WTC11 (cell line): ENCODE results near the gene PLD1. TPM values are rescaled to one million over a fixed set of nuclear protein-coding genes. Genes with fewer than 3 reads are reported as not detected.

Source experiments
- ATAC-seq: fragments of 200-7000 bp; cut with Tn5 transposase; 2 replicates; pipeline ENCODE4 v1.10.0; 2021; ENCODE audit warnings: mild to moderate bottlenecking, moderate library complexity
- CTCF ChIA-PET: fragments of 300-600 bp; sonication (Branson Sonifier 250); formaldehyde crosslinking; loops from one replicate; lab custom pipeline; 2021; ENCODE audit warnings: antibody characterized with exemption; lab: Charles Lee
- POLR2A ChIA-PET: fragments of 350-600 bp; sonication (Branson Sonifier 250); formaldehyde crosslinking; loops from one replicate; lab custom pipeline; 2021; ENCODE audit warnings: antibody characterized with exemption; lab: Charles Lee
- DNase-seq: peaks from one replicate; pipeline ENCODE4 v3.0.0; 2021; ENCODE audit warnings: low spot score
- H3K27ac Mint-ChIP-seq: 2 replicates; pipeline ENCODE4 v1.8.0; 2021; ENCODE audit warnings: mixed read lengths
- H3K27me3 Mint-ChIP-seq: 2 replicates; pipeline ENCODE4 v1.8.0; 2021; ENCODE audit warnings: low read depth, mild to moderate bottlenecking, moderate library complexity, mixed read lengths
- H3K36me3 Mint-ChIP-seq: 2 replicates; pipeline ENCODE4 v1.8.0; 2021; ENCODE audit warnings: mixed read lengths
- H3K4me1 Mint-ChIP-seq: 2 replicates; pipeline ENCODE4 v1.8.0; 2022; ENCODE audit warnings: mixed read lengths
- H3K4me3 Mint-ChIP-seq: 2 replicates; pipeline ENCODE4 v1.8.0; 2021; ENCODE audit warnings: mild to moderate bottlenecking, moderate library complexity, mixed read lengths
- H3K9me3 Mint-ChIP-seq: 2 replicates; pipeline ENCODE4 v1.8.0; 2021; ENCODE audit warnings: mixed read lengths
- ATF1 ChIP-seq: sonication (generic); formaldehyde crosslinking; IDR thresholded peaks from 2 replicates; pipeline ENCODE4 v1.8.1; 2023; ENCODE audit warnings: mild to moderate bottlenecking, moderate library complexity, missing genetic modification reagents
- FOXK1 ChIP-seq: sonication (generic); formaldehyde crosslinking; IDR thresholded peaks from 2 replicates; pipeline ENCODE4 v1.8.0; 2022; ENCODE audit warnings: mild to moderate bottlenecking, moderate library complexity, missing genetic modification reagents
- KAT7 ChIP-seq: sonication (generic); formaldehyde crosslinking; IDR thresholded peaks from 2 replicates; pipeline ENCODE4 v1.8.1; 2023; ENCODE audit warnings: missing genetic modification reagents, mild to moderate bottlenecking, borderline replicate concordance
- MYBL2 ChIP-seq: sonication (generic); formaldehyde crosslinking; IDR thresholded peaks from 2 replicates; pipeline ENCODE4 v1.8.1; 2023; ENCODE audit warnings: mild to moderate bottlenecking, moderate library complexity, missing genetic modification reagents
- SMAD4 ChIP-seq: sonication (generic); formaldehyde crosslinking; IDR thresholded peaks from 2 replicates; pipeline ENCODE4 v1.8.0; 2022; ENCODE audit warnings: mild to moderate bottlenecking, missing genetic modification reagents
- SP1 ChIP-seq: sonication (generic); formaldehyde crosslinking; conservative IDR thresholded peaks from 2 replicates; pipeline ENCODE4 v1.8.1; 2022; ENCODE audit warnings: missing genetic modification reagents
- TCF7 ChIP-seq: sonication (generic); formaldehyde crosslinking; IDR thresholded peaks from 2 replicates; pipeline ENCODE4 v1.8.0; 2022; ENCODE audit warnings: mild to moderate bottlenecking, low read depth, missing genetic modification reagents, moderate library complexity
- ZNF396 ChIP-seq: fragments of 250-450 bp; sonication (Bioruptor Pico); IDR thresholded peaks from 2 replicates; pipeline ENCODE4 v1.8.0; 2021; ENCODE audit warnings: mild to moderate bottlenecking, moderate library complexity, borderline replicate concordance
- total RNA-seq: library from RNA; stranded (reverse); gene quantifications from 3 replicates; pipeline ENCODE4 v1.2.3, GENCODE V29; 2021
- TF ChIP-seq, protein P1 (sequence below): sonication (generic); formaldehyde crosslinking; IDR thresholded peaks from 2 replicates; pipeline ENCODE4 v1.8.1; 2022; ENCODE audit warnings: low read depth, missing genetic modification reagents, borderline replicate concordance
- TF ChIP-seq, protein P2 (sequence below): sonication (generic); formaldehyde crosslinking; IDR thresholded peaks from 2 replicates; pipeline ENCODE4 v1.8.1; 2023; ENCODE audit warnings: mild to moderate bottlenecking, missing genetic modification reagents, moderate library complexity
- TF ChIP-seq, protein P3 (sequence below): sonication (generic); formaldehyde crosslinking; IDR thresholded peaks from 2 replicates; pipeline ENCODE4 v1.8.0; 2023; ENCODE audit warnings: mild to moderate bottlenecking, missing genetic modification reagents
- TF ChIP-seq, protein P4 (sequence below): fragments of 250-450 bp; sonication (Bioruptor Pico); IDR thresholded peaks from 2 replicates; pipeline ENCODE4 v1.9.0; 2021; ENCODE audit warnings: mild to moderate bottlenecking, borderline replicate concordance
- TF ChIP-seq, protein P5 (sequence below): sonication (generic); formaldehyde crosslinking; IDR thresholded peaks from 2 replicates; pipeline ENCODE4 v1.8.1; 2022; ENCODE audit warnings: missing genetic modification reagents, borderline replicate concordance
- TF ChIP-seq, protein P6 (sequence below): fragments of 250-450 bp; sonication (Bioruptor Pico); IDR thresholded peaks from 2 replicates; pipeline ENCODE4 v1.9.0; 2021; ENCODE audit warnings: mild to moderate bottlenecking
- TF ChIP-seq, protein P7 (sequence below): sonication (generic); formaldehyde crosslinking; IDR thresholded peaks from 2 replicates; pipeline ENCODE4 v1.8.1; 2023; ENCODE audit warnings: mild to moderate bottlenecking, missing genetic modification reagents, borderline replicate concordance
- TF ChIP-seq, protein P8 (sequence below): sonication (generic); formaldehyde crosslinking; IDR thresholded peaks from 2 replicates; pipeline ENCODE4 v1.8.0; 2022; ENCODE audit warnings: mild to moderate bottlenecking, missing genetic modification reagents

Gene PLD1
- total RNA-seq, 1 experiment from 2014 or later, result 4.0 TPM

DNA sequence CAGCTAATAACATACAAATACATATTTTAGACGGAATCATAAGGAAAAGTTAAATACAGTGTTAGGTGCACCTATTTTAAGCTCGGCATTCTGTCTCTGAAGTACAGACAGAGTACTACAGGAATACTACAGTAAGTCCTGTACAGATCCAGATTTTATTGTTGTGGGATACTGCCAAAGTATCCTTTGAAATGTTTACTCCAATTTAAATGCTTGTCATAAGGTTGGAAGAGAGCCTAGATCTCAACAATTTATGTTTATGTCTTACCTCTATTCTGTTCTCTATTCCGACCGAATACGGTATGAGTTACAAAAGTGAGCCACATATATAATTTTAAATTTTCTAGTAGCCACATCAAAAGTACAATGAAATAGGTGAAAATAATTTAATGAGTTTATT is 25.3 kb downstream of the PLD1 start:
- ChIA-PET CTCF (interaction anchor here (2.1 kb wide), 1 partner anchor 13 kb away, joined by 10 read pairs; no protein-coding TSS in a partner anchor), POLR2A (no interaction called here)
- Mint-ChIP-seq H3K27ac (no peak overlapping the region), H3K9me3 (no peaks in the 10 kb centered on the region), H3K27me3 (no peaks in the 10 kb centered on the region), H3K4me3 (no peak overlapping the region), H3K4me1 (no peaks in the 10 kb centered on the region; the same call in 1 of the 2 replicates), H3K36me3 (no peaks in the 10 kb centered on the region)
- DNase-seq (no peak), ATAC-seq (no peak)
- TF ChIP-seq FOXK1 (CRISPR knock-in tag) (no peak), SP1 (CRISPR knock-in tag) (no peak), ZNF396 (CRISPR knock-in tag) (no peak), ATF1 (no peak), TCF7 (CRISPR knock-in tag) (no peak)
- TF ChIP-seq, protein P1, sequence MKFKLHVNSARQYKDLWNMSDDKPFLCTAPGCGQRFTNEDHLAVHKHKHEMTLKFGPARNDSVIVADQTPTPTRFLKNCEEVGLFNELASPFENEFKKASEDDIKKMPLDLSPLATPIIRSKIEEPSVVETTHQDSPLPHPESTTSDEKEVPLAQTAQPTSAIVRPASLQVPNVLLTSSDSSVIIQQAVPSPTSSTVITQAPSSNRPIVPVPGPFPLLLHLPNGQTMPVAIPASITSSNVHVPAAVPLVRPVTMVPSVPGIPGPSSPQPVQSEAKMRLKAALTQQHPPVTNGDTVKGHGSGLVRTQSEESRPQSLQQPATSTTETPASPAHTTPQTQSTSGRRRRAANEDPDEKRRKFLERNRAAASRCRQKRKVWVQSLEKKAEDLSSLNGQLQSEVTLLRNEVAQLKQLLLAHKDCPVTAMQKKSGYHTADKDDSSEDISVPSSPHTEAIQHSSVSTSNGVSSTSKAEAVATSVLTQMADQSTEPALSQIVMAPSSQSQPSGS (CRISPR knock-in tag), result no peak
- TF ChIP-seq, protein P2, sequence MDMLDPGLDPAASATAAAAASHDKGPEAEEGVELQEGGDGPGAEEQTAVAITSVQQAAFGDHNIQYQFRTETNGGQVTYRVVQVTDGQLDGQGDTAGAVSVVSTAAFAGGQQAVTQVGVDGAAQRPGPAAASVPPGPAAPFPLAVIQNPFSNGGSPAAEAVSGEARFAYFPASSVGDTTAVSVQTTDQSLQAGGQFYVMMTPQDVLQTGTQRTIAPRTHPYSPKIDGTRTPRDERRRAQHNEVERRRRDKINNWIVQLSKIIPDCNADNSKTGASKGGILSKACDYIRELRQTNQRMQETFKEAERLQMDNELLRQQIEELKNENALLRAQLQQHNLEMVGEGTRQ (CRISPR knock-in tag), result no peak
- TF ChIP-seq, protein P3, sequence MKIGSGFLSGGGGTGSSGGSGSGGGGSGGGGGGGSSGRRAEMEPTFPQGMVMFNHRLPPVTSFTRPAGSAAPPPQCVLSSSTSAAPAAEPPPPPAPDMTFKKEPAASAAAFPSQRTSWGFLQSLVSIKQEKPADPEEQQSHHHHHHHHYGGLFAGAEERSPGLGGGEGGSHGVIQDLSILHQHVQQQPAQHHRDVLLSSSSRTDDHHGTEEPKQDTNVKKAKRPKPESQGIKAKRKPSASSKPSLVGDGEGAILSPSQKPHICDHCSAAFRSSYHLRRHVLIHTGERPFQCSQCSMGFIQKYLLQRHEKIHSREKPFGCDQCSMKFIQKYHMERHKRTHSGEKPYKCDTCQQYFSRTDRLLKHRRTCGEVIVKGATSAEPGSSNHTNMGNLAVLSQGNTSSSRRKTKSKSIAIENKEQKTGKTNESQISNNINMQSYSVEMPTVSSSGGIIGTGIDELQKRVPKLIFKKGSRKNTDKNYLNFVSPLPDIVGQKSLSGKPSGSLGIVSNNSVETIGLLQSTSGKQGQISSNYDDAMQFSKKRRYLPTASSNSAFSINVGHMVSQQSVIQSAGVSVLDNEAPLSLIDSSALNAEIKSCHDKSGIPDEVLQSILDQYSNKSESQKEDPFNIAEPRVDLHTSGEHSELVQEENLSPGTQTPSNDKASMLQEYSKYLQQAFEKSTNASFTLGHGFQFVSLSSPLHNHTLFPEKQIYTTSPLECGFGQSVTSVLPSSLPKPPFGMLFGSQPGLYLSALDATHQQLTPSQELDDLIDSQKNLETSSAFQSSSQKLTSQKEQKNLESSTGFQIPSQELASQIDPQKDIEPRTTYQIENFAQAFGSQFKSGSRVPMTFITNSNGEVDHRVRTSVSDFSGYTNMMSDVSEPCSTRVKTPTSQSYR, result no peak
- TF ChIP-seq, protein P4, sequence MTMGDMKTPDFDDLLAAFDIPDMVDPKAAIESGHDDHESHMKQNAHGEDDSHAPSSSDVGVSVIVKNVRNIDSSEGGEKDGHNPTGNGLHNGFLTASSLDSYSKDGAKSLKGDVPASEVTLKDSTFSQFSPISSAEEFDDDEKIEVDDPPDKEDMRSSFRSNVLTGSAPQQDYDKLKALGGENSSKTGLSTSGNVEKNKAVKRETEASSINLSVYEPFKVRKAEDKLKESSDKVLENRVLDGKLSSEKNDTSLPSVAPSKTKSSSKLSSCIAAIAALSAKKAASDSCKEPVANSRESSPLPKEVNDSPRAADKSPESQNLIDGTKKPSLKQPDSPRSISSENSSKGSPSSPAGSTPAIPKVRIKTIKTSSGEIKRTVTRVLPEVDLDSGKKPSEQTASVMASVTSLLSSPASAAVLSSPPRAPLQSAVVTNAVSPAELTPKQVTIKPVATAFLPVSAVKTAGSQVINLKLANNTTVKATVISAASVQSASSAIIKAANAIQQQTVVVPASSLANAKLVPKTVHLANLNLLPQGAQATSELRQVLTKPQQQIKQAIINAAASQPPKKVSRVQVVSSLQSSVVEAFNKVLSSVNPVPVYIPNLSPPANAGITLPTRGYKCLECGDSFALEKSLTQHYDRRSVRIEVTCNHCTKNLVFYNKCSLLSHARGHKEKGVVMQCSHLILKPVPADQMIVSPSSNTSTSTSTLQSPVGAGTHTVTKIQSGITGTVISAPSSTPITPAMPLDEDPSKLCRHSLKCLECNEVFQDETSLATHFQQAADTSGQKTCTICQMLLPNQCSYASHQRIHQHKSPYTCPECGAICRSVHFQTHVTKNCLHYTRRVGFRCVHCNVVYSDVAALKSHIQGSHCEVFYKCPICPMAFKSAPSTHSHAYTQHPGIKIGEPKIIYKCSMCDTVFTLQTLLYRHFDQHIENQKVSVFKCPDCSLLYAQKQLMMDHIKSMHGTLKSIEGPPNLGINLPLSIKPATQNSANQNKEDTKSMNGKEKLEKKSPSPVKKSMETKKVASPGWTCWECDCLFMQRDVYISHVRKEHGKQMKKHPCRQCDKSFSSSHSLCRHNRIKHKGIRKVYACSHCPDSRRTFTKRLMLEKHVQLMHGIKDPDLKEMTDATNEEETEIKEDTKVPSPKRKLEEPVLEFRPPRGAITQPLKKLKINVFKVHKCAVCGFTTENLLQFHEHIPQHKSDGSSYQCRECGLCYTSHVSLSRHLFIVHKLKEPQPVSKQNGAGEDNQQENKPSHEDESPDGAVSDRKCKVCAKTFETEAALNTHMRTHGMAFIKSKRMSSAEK (CRISPR knock-in tag), result no peak
- TF ChIP-seq, protein P5, sequence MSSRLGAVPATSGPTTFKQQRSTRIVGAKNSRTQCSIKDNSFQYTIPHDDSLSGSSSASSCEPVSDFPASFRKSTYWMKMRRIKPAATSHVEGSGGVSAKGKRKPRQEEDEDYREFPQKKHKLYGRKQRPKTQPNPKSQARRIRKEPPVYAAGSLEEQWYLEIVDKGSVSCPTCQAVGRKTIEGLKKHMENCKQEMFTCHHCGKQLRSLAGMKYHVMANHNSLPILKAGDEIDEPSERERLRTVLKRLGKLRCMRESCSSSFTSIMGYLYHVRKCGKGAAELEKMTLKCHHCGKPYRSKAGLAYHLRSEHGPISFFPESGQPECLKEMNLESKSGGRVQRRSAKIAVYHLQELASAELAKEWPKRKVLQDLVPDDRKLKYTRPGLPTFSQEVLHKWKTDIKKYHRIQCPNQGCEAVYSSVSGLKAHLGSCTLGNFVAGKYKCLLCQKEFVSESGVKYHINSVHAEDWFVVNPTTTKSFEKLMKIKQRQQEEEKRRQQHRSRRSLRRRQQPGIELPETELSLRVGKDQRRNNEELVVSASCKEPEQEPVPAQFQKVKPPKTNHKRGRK (CRISPR knock-in tag), result no peak

DNA sequence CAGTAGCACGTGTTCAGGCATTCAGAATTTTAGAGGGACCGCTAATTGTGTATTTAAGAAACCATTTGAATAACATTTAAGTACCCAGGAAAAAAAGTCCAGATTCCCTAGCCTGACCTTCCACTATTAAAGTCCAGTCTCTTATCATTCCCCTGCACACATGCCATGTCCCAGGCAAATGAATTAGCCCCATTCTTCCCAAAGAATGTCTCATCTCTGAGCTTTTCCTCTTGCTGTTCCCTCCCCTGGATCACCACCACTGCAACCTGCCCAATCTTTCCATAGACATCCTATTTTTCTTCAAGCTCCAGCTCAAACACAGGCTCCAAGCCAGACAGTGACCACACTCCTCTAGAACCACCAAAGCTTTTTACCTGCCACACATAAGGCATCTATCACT is 25.9 kb downstream of the PLD1 start:
- Mint-ChIP-seq H3K27ac (no peak overlapping the region), H3K27me3 (no peaks in the 10 kb centered on the region), H3K36me3 (no peaks in the 10 kb centered on the region), H3K9me3 (no peaks in the 10 kb centered on the region), H3K4me3 (no peak overlapping the region), H3K4me1 (no peaks in the 10 kb centered on the region)
- ATAC-seq (no peak), DNase-seq (no peak)
- POLR2A ChIA-PET, result no interaction called here
- CTCF ChIA-PET, result interaction anchor here (1.2 to 2.1 kb wide), 2 partner anchors 12 to 44 kb away, joined by 3 to 10 read pairs; no protein-coding TSS in a partner anchor
- TF ChIP-seq, protein P6, sequence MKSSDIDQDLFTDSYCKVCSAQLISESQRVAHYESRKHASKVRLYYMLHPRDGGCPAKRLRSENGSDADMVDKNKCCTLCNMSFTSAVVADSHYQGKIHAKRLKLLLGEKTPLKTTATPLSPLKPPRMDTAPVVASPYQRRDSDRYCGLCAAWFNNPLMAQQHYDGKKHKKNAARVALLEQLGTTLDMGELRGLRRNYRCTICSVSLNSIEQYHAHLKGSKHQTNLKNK (CRISPR knock-in tag), result no peak
- TF ChIP-seq, protein P7, sequence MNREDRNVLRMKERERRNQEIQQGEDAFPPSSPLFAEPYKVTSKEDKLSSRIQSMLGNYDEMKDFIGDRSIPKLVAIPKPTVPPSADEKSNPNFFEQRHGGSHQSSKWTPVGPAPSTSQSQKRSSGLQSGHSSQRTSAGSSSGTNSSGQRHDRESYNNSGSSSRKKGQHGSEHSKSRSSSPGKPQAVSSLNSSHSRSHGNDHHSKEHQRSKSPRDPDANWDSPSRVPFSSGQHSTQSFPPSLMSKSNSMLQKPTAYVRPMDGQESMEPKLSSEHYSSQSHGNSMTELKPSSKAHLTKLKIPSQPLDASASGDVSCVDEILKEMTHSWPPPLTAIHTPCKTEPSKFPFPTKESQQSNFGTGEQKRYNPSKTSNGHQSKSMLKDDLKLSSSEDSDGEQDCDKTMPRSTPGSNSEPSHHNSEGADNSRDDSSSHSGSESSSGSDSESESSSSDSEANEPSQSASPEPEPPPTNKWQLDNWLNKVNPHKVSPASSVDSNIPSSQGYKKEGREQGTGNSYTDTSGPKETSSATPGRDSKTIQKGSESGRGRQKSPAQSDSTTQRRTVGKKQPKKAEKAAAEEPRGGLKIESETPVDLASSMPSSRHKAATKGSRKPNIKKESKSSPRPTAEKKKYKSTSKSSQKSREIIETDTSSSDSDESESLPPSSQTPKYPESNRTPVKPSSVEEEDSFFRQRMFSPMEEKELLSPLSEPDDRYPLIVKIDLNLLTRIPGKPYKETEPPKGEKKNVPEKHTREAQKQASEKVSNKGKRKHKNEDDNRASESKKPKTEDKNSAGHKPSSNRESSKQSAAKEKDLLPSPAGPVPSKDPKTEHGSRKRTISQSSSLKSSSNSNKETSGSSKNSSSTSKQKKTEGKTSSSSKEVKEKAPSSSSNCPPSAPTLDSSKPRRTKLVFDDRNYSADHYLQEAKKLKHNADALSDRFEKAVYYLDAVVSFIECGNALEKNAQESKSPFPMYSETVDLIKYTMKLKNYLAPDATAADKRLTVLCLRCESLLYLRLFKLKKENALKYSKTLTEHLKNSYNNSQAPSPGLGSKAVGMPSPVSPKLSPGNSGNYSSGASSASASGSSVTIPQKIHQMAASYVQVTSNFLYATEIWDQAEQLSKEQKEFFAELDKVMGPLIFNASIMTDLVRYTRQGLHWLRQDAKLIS (CRISPR knock-in tag), result no peak
- no peak for TF ChIP-seq KAT7 (CRISPR knock-in tag)
- TF ChIP-seq SMAD4 (CRISPR knock-in tag), result no peak
- no peak for TF ChIP-seq MYBL2 (CRISPR knock-in tag)
- TF ChIP-seq FOXK1 (CRISPR knock-in tag), result no peak
- TF ChIP-seq, protein P8, sequence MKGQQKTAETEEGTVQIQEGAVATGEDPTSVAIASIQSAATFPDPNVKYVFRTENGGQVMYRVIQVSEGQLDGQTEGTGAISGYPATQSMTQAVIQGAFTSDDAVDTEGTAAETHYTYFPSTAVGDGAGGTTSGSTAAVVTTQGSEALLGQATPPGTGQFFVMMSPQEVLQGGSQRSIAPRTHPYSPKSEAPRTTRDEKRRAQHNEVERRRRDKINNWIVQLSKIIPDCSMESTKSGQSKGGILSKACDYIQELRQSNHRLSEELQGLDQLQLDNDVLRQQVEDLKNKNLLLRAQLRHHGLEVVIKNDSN (CRISPR knock-in tag), result no peak
